Lower lobe of right lung (tissue), 2 donors: Measurements from ENCODE around the gene PRKD2. TPM values are rescaled to one million over a fixed set of nuclear protein-coding genes. Genes with fewer than 3 reads are reported as not detected.

ENCODE experiments used
- ATAC-seq, 2 donors: fragments of 200-7000 bp; cut with Tn5 transposase; one replicate each; pipeline ENCODE4 v1.9.1; 2020 to 2022; ENCODE audit warnings: mild to moderate bottlenecking in 2 of 2, moderate library complexity in 2 of 2
- DNase-seq: peaks from one replicate; pipeline ENCODE4 v3.0.0-alpha.2; 2020
- H3K27ac ChIP-seq: fragments of 200-600 bp; one replicate; pipeline ENCODE4 v1.8.0; 2022
- H3K27me3 ChIP-seq: fragments of 200-600 bp; one replicate; pipeline ENCODE4 v1.8.0; 2022; ENCODE audit warnings: low read depth
- H3K36me3 ChIP-seq: fragments of 200-600 bp; one replicate; pipeline ENCODE4 v1.8.0; 2022; ENCODE audit warnings: mild to moderate bottlenecking
- H3K4me1 ChIP-seq: fragments of 200-600 bp; one replicate; pipeline ENCODE4 v1.8.0; 2022
- H3K4me3 ChIP-seq: fragments of 200-600 bp; one replicate; pipeline ENCODE4 v1.8.0; 2022; ENCODE audit warnings: mild to moderate bottlenecking
- H3K9me3 ChIP-seq: fragments of 200-600 bp; one replicate; pipeline ENCODE4 v1.8.0; 2022
- CTCF ChIP-seq: fragments of 200-600 bp; IDR thresholded peaks from one replicate; pipeline ENCODE4 v1.8.0; 2022; ENCODE audit warnings: antibody characterized with exemption, mild to moderate bottlenecking
- intact Hi-C: fragments of 100-400 bp; cut with DNase I; formaldehyde crosslinking; loops from one replicate; pipeline ENCODE4 v1.11.0; 2022
- total RNA-seq: library from RNA; stranded (reverse); fragmentation: NEBNext Ultra II Directional; extraction: Animal tissue kit (Norgen Biotek cat#: 25700); gene quantifications from one replicate; pipeline ENCODE4 v1.2.1, GENCODE V29; 2021
- donor health status: DM: no; HTN: yes; CAD: no; lungs with severe emphysema.

Gene PRKD2
- total RNA-seq, 1 donor from 2014 or later = 45.0 TPM

- Histone ChIP-seq H3K9me3 (no peaks in the 10 kb centered on the region), H3K4me1 (peaks cover 71% of the 10 kb centered on the region), H3K36me3 (peaks cover 65% of the 10 kb centered on the region), H3K27me3 (no peaks in the 10 kb centered on the region), H3K4me3 (no peak overlapping the region), H3K27ac (peak overlapping the region; percentile 31)
- ATAC-seq (peak; percentile 54 to 75), DNase-seq (no peak)
- no peak for TF ChIP-seq CTCF
- intact Hi-C loops = no loop called here
Observed at GRCh38 chr19:46739290-46739771, 22.4 kb upstream of the PRKD2 start.

DNA sequence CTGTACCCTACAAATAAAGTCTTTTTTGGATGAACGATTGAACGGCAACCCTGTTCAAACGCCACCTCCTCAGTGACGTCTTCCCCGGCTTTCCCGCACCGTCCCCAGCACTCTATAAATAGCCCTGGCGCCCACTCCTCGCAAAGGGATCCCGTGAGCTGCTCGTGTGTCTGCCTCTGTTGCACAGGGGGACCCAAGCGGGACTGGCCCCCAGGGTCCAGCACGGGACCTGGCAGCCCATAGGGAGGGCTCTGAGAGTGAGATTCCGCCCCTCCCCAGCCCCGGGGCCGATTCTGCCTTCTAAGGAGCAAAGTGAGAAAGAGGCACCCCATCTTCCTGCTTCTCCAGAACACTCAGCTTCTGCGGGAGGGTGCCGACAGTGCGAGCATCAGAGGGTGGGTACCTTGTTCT lies 20.9 kb upstream of the PRKD2 start:
- no peaks in the 10 kb centered on the region for H3K9me3 ChIP-seq
- intact Hi-C loops = no loop called here
- DNase-seq (no peak), ATAC-seq (no peak)
- peak overlapping the region; percentile 62 for H3K27ac ChIP-seq
- peaks cover 62% of the 10 kb centered on the region for H3K4me1 ChIP-seq
- H3K36me3 ChIP-seq = peaks cover 81% of the 10 kb centered on the region
- no peak for TF ChIP-seq CTCF
- no peaks in the 10 kb centered on the region for H3K27me3 ChIP-seq
- no peak overlapping the region for H3K4me3 ChIP-seq

- ATAC-seq (no peak), DNase-seq (no peak)
- intact Hi-C loops = no loop called here
- H3K4me3 ChIP-seq = no peak overlapping the region
- no peaks in the 10 kb centered on the region for H3K27me3 ChIP-seq
- H3K36me3 ChIP-seq = peaks cover 84% of the 10 kb centered on the region
- H3K9me3 ChIP-seq = no peaks in the 10 kb centered on the region
- no peak for TF ChIP-seq CTCF
- H3K27ac ChIP-seq = peak overlapping the region; percentile 62
- peaks cover 64% of the 10 kb centered on the region for H3K4me1 ChIP-seq
Observed at GRCh38 chr19:46737298-46737654, 20.4 kb upstream of the PRKD2 start.

- no peak for ATAC-seq
- H3K27ac ChIP-seq = peak overlapping the region; percentile 49
Observed at GRCh38 chr19:46736531-46737297, 19.8 kb upstream of the PRKD2 start.

DNA sequence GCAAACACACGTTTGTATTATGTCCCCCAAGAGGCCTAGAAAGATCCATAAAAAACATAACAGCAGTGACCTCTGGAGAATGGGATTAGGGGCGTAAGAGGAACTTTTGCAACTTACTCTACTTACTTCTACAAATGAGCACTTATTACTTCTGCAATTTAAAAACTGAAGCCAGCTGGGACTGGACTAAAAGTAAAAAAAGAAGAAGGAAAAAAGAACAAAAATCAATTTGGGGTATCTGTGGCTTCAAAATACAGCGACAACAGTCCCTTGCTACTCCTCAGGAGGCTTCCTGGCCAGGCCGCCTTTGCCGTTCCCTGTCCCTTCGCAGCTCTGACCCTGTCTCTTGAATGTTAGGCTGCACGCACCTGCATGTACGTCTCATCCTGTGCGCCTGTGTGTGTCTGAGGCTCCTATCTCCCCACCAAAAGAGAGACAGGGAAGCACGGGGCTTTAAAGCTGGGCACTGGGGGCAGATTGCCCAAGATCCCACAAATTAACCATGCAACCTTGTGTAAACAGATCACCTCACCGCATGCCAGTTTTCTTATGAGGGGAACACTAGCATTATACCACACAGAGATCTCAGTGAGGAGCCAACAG lies 16.9 kb upstream of the PRKD2 start:
- peaks cover 68% of the 10 kb centered on the region for H3K4me1 ChIP-seq
- ATAC-seq (no peak), DNase-seq (no peak)
- intact Hi-C loops = no loop called here
- no peak for TF ChIP-seq CTCF
- H3K27ac ChIP-seq = peak overlapping the region; percentile 74
- H3K36me3 ChIP-seq = peaks cover 100% of the 10 kb centered on the region
- no peaks in the 10 kb centered on the region for H3K9me3 ChIP-seq
- H3K27me3 ChIP-seq = no peaks in the 10 kb centered on the region
- no peak overlapping the region for H3K4me3 ChIP-seq

More at GRCh38 chr19:46736531-46737297, 19.8 kb upstream of the PRKD2 start:
- peaks cover 84% of the 10 kb centered on the region for H3K36me3 ChIP-seq
- intact Hi-C loops = no loop called here
- peaks cover 66% of the 10 kb centered on the region for H3K4me1 ChIP-seq
- no peaks in the 10 kb centered on the region for H3K9me3 ChIP-seq
- no peak overlapping the region for H3K4me3 ChIP-seq
- no peak for DNase-seq
- no peaks in the 10 kb centered on the region for H3K27me3 ChIP-seq
- TF ChIP-seq CTCF = no peak
